SU-DHL-6 (cell line): ENCODE measurements around the gene WDR33.

Source experiments
- H2AFZ ChIP-seq: fragments of 200-600 bp; sonication (generic); 2 replicates; pipeline ENCODE4 v1.6.1; 2014; ENCODE audit warnings: low read depth, mild to moderate bottlenecking, moderate library complexity, mixed read lengths, antibody characterized with exemption, low read length; ENCODE audit not compliant: severe bottlenecking
- H3F3A ChIP-seq: fragments of 200-600 bp; shearing (Covaris generic); 2 replicates; pipeline ENCODE4 v1.6.0; 2016; ENCODE audit warnings: antibody characterized with exemption, mild to moderate bottlenecking; ENCODE audit not compliant: insufficient read depth
- H3K27ac ChIP-seq: fragments of 200-600 bp; sonication (generic); 2 replicates; pipeline ENCODE4 v1.5.1; 2016; ENCODE audit warnings: low read depth, mild to moderate bottlenecking, low read length, moderate library complexity, mixed read lengths
- H3K27me3 ChIP-seq: fragments of 200-600 bp; sonication (generic), shearing (Covaris generic); 2 replicates; pipeline ENCODE4 v1.6.0; 2014; ENCODE audit warnings: mild to moderate bottlenecking, low read length
- H3K36me3 ChIP-seq: fragments of 200-600 bp; sonication (generic); 2 replicates; pipeline ENCODE4 v1.6.1; 2014; ENCODE audit warnings: mild to moderate bottlenecking, low read length, mixed read lengths
- H3K4me2 ChIP-seq: fragments of 300-600, 200-600 bp; shearing (Covaris generic), sonication (generic); 2 replicates; pipeline ENCODE4 v1.6.0; 2014; ENCODE audit warnings: low read length, low read depth, mild to moderate bottlenecking; ENCODE audit not compliant: poor library complexity, severe bottlenecking
- H3K4me3 ChIP-seq: fragments of 200-600 bp; sonication (generic); 2 replicates; pipeline ENCODE4 v1.5.1; 2014; ENCODE audit warnings: antibody characterized with exemption, low read length, mild to moderate bottlenecking, mixed read lengths; ENCODE audit not compliant: insufficient read depth, poor library complexity, severe bottlenecking
- H3K79me2 ChIP-seq: fragments of 200-600 bp; sonication (generic); 2 replicates; pipeline ENCODE4 v1.6.1; 2014; ENCODE audit warnings: mild to moderate bottlenecking, low read length, moderate library complexity; ENCODE audit not compliant: insufficient read depth
- H3K9ac ChIP-seq: fragments of 200-600 bp; sonication (generic); 2 replicates; pipeline ENCODE4 v1.7.0; 2014; ENCODE audit warnings: mild to moderate bottlenecking, low read length
- H3K9me2 ChIP-seq: fragments of 200-600 bp; sonication (generic); replicated peaks from 2 replicates; pipeline ENCODE4 v1.6.1; 2014; ENCODE audit warnings: low read length; ENCODE audit not compliant: insufficient read depth
- H3K9me3 ChIP-seq: fragments of 200-600 bp; sonication (generic); 2 replicates; pipeline ENCODE4 v1.6.1; 2014; ENCODE audit warnings: low read length, mixed read lengths; ENCODE audit not compliant: insufficient read depth
- H4K20me1 ChIP-seq: fragments of 200-600 bp; sonication (generic); 2 replicates; pipeline ENCODE4 v1.6.1; 2014; ENCODE audit warnings: low read depth, mild to moderate bottlenecking, antibody characterized with exemption, low read length, moderate library complexity, mixed read lengths
- CTCF ChIP-seq: fragments of 200-600 bp; sonication (generic); IDR thresholded peaks from one replicate; pipeline ENCODE4 v1.5.1; 2017; ENCODE audit warnings: antibody characterized with exemption, mild to moderate bottlenecking, low read length, moderate library complexity; ENCODE audit not compliant: insufficient read depth, poor library complexity, severe bottlenecking
- EZH2phosphoT487 ChIP-seq: fragments of 200-600 bp; sonication (generic), shearing (Covaris generic); conservative IDR thresholded peaks from 2 replicates; pipeline ENCODE4 v1.6.1; 2018; ENCODE audit warnings: mild to moderate bottlenecking, antibody characterized with exemption, low read length, moderate library complexity, mixed read lengths

Gene WDR33

DNA sequence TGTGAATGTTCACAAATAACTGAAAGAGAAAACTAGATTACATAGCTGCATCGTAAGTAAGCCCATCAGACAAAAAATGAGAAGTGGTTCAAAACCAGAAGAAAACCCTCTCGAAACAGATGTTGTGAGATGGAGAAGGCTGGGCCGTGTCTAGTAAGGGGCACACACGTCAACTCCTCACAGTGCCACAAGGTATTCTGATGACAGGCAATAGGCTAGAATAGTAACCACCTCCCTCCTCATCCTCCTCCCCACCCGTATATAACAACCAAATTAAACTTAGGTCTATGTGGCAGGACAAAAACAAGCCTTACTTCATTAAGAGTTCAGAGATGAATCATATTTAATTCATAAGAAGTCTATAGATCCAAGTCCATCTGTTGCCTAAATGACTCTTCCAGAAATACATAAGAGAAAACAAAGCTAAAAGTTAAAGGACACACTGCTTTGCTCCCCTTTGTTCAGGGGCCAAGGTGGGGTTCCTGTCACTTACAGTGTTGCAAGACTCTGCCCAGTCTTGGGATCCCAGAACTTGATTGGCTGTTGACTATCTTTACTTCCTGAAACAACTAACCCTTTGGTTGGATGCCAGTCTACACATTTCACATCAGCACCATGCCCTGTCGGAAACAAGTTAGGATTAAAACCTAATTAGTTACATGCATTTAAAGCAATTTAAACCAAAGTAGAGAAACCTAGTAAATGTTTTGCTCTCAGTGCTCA, 84.7 kb downstream of the WDR33 start:
- no peaks in the 10 kb centered on the region for H4K20me1 ChIP-seq
- no peaks in the 10 kb centered on the region for H3K27me3 ChIP-seq
- TF ChIP-seq EZH2phosphoT487, result no peak
- no peak for TF ChIP-seq CTCF
- H3K4me3 ChIP-seq, result no peak overlapping the region
- H3K9me2 ChIP-seq, result no peaks in the 10 kb centered on the region
- no peak overlapping the region for H3K4me2 ChIP-seq
- no peaks in the 10 kb centered on the region for H3K79me2 ChIP-seq
- H3K9ac ChIP-seq, result no peak overlapping the region
- peaks cover 30% of the 10 kb centered on the region for H3K36me3 ChIP-seq
- peaks cover 1% of the 10 kb centered on the region; the same call in 1 of the 2 replicates for H3F3A ChIP-seq
- no peaks in the 10 kb centered on the region for H3K9me3 ChIP-seq
- H3K27ac ChIP-seq, result no peak overlapping the region
- H2AFZ ChIP-seq, result no peak overlapping the region

- H3K4me3 ChIP-seq, result no peak overlapping the region
- peaks cover 26% of the 10 kb centered on the region for H3K36me3 ChIP-seq
- H3K79me2 ChIP-seq, result no peaks in the 10 kb centered on the region
- H4K20me1 ChIP-seq, result no peaks in the 10 kb centered on the region
- H3F3A ChIP-seq, result no peaks in the 10 kb centered on the region
- H3K9me2 ChIP-seq, result no peaks in the 10 kb centered on the region
- TF ChIP-seq EZH2phosphoT487 (no peak), CTCF (no peak)
- no peak overlapping the region for H3K27ac ChIP-seq
- no peaks in the 10 kb centered on the region for H3K27me3 ChIP-seq
- H2AFZ ChIP-seq, result no peak overlapping the region
- H3K9ac ChIP-seq, result no peak overlapping the region
- H3K4me2 ChIP-seq, result no peak overlapping the region
- H3K9me3 ChIP-seq, result no peaks in the 10 kb centered on the region
Measured at GRCh38 chr2:127722807-127723206, 88.2 kb downstream of the WDR33 start.

DNA sequence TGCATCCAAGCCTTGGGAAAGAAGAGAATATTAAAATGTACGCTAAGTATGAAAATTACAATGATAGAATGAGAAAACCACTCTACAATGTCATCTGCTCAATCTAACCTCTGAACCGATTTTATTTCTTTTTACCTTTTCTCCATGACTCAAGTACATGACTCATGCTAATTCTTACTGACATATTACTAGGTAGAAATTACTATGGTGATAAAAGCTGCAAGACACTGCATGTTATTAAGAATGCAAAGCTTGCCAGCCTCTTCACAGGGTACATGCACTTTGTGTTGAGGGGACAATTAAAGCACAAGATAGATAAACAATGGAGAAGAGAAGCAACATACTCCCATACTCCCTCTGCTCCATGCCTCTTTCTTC, 89.0 kb downstream of the WDR33 start:
- no peaks in the 10 kb centered on the region for H3K9me2 ChIP-seq
- no peaks in the 10 kb centered on the region for H3K9me3 ChIP-seq
- no peak for TF ChIP-seq CTCF
- no peak for TF ChIP-seq EZH2phosphoT487
- H3K27ac ChIP-seq, result no peak overlapping the region
- no peak overlapping the region for H3K9ac ChIP-seq
- H3K4me2 ChIP-seq, result no peak overlapping the region
- H3K4me3 ChIP-seq, result no peak overlapping the region
- peaks cover 32% of the 10 kb centered on the region for H3K36me3 ChIP-seq
- no peaks in the 10 kb centered on the region for H3K79me2 ChIP-seq
- H2AFZ ChIP-seq, result no peak overlapping the region
- H4K20me1 ChIP-seq, result no peaks in the 10 kb centered on the region
- no peaks in the 10 kb centered on the region for H3K27me3 ChIP-seq
- no peaks in the 10 kb centered on the region for H3F3A ChIP-seq
